Measurements from ENCODE around the gene RIOX2.
A peak's percentile ranks its signal among the peaks of the same experiment; 100 is the strongest.

Gene RIOX2

DNA sequence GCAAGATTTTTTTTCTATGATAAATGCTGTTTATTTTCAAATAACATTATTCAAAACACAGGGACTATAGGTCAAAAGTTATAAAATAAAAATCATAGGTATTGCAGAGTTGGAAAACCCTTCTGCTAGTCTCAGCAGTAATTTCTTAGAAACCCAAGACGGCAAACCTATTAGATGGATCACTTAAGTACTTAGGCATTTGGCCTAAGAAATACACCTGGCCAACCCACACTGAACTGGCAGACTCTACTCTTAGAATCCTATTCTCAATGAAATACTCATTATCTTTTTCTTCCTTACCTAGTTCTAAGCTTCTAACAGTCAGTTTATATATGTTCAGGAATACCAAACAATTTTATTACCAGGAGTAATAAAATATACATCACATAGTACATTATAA is 30.5 kb upstream of the RIOX2 start:
- H2AFZ ChIP-seq (ENCODE audit: low read depth), result 0 out of 2 replicates have a peak overlapping the region, but pooled peaks have one; percentile 97
- H3K4me1 ChIP-seq (ENCODE audit: low read depth, poor library complexity, severe bottlenecking), result peaks cover 31% of the 10 kb centered on the region
- H3K79me2 ChIP-seq (ENCODE audit: insufficient read depth, low read depth), result no peaks in the 10 kb centered on the region
- no peaks in the 10 kb centered on the region for H3K36me3 ChIP-seq (ENCODE audit: insufficient read depth)
- H3K4me2 ChIP-seq, result peak overlapping the region; percentile 69
- H3K4me3 ChIP-seq (IDR thresholded peaks at IDR 0.05; ENCODE audit: insufficient read depth, low read depth, low read length), result no peak overlapping the region
- H4K20me1 ChIP-seq (ENCODE audit: insufficient read depth), result no peaks in the 10 kb centered on the region
- H3K9ac ChIP-seq, result no peak overlapping the region
- TF ChIP-seq, protein P1, sequence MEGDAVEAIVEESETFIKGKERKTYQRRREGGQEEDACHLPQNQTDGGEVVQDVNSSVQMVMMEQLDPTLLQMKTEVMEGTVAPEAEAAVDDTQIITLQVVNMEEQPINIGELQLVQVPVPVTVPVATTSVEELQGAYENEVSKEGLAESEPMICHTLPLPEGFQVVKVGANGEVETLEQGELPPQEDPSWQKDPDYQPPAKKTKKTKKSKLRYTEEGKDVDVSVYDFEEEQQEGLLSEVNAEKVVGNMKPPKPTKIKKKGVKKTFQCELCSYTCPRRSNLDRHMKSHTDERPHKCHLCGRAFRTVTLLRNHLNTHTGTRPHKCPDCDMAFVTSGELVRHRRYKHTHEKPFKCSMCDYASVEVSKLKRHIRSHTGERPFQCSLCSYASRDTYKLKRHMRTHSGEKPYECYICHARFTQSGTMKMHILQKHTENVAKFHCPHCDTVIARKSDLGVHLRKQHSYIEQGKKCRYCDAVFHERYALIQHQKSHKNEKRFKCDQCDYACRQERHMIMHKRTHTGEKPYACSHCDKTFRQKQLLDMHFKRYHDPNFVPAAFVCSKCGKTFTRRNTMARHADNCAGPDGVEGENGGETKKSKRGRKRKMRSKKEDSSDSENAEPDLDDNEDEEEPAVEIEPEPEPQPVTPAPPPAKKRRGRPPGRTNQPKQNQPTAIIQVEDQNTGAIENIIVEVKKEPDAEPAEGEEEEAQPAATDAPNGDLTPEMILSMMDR (conservative IDR thresholded peaks at IDR 0.05; ENCODE audit: low read depth, low read length), result no peak
- no peaks in the 10 kb centered on the region for H3K27me3 ChIP-seq (ENCODE audit: insufficient read depth, low read depth)
- peak overlapping the region; percentile 53 for H3K27ac ChIP-seq

DNA sequence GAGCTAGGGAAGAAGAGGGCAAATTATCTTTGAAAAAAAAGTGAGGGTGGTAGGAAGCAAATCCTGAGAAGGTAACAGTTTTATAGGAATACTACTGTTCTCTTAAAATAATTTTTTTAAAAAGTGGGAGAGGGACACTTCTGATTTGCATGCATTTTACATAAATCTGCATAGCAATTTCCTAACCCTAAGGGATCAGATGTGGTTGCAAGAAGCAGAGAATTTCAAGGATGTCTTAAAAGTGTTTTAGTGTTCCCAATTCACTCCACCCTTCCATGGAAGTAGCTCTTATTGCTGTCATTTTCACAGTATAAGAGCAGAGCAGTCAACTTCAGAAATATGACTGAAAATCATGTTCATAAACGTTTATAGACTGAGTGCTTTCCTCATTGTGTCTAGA is 27.8 kb upstream of the RIOX2 start:
- Histone ChIP-seq H3K9ac (no peak overlapping the region), H3K27me3 (ENCODE audit: insufficient read depth, low read depth) (no peaks in the 10 kb centered on the region), H3K36me3 (ENCODE audit: insufficient read depth) (no peaks in the 10 kb centered on the region), H3K4me2 (no peak overlapping the region), H3K79me2 (ENCODE audit: insufficient read depth, low read depth) (no peaks in the 10 kb centered on the region), H3K27ac (no peak overlapping the region), H3K4me3 (IDR thresholded peaks at IDR 0.05; ENCODE audit: insufficient read depth, low read depth, low read length) (no peak overlapping the region), H4K20me1 (ENCODE audit: insufficient read depth) (no peaks in the 10 kb centered on the region), H3K4me1 (ENCODE audit: low read depth, poor library complexity, severe bottlenecking) (peaks cover 31% of the 10 kb centered on the region), H2AFZ (ENCODE audit: low read depth) (no peak overlapping the region)
- TF ChIP-seq, protein P1 (conservative IDR thresholded peaks at IDR 0.05; ENCODE audit: low read depth, low read length), result no peak

DNA sequence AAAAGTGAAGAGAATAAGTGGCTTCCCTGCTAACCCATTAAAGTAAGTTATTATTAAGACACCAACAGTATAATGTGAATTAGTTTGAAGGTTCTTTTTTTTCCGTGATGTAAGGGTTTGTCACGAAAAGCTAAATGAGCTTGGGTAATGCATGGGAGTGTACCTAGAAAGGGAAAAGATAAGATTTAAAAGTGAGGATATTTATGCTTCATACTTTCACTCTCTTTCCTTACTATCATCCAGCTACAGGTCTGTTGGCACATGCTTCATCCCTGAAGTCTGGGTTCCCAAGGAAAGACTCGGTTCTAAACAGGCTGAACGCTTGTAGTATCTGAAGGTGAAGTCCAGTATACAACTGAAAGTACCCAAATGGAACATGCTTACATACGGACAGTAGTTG is 26.9 kb upstream of the RIOX2 start:
- Histone ChIP-seq H3K4me3 (IDR thresholded peaks at IDR 0.05; ENCODE audit: insufficient read depth, low read depth, low read length) (no peak overlapping the region), H3K27me3 (ENCODE audit: insufficient read depth, low read depth) (no peaks in the 10 kb centered on the region), H4K20me1 (ENCODE audit: insufficient read depth) (no peaks in the 10 kb centered on the region), H3K36me3 (ENCODE audit: insufficient read depth) (no peaks in the 10 kb centered on the region), H2AFZ (ENCODE audit: low read depth) (no peak overlapping the region), H3K4me1 (ENCODE audit: low read depth, poor library complexity, severe bottlenecking) (peaks cover 25% of the 10 kb centered on the region), H3K27ac (no peak overlapping the region), H3K9ac (no peak overlapping the region), H3K4me2 (no peak overlapping the region), H3K79me2 (ENCODE audit: insufficient read depth, low read depth) (no peaks in the 10 kb centered on the region)
- TF ChIP-seq, protein P1 (conservative IDR thresholded peaks at IDR 0.05; ENCODE audit: low read depth, low read length), result no peak

DNA sequence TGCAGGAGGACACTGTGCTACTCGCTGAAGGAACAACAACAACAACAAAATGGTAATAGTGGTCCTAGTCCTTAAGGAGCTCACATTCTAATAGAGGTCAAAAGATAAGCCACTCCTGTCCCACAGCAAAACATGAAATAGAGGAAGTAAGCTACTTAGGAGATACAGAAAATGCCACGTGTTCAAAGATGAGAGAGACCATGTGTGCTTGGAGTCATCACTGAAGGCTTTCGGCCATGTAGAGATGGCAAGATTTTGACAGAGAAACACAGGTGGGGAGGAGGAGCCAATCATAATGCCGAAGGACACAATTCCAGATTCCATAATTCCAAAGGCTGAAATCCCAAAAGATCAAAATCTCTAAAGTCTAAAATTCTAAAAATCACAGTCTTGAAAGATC is 24.8 kb upstream of the RIOX2 start:
- H3K79me2 ChIP-seq (ENCODE audit: insufficient read depth, low read depth), result no peaks in the 10 kb centered on the region
- no peak overlapping the region for H3K9ac ChIP-seq
- no peaks in the 10 kb centered on the region for H3K36me3 ChIP-seq (ENCODE audit: insufficient read depth)
- H4K20me1 ChIP-seq (ENCODE audit: insufficient read depth), result no peaks in the 10 kb centered on the region
- no peak overlapping the region for H3K4me3 ChIP-seq (IDR thresholded peaks at IDR 0.05; ENCODE audit: insufficient read depth, low read depth, low read length)
- H3K27me3 ChIP-seq (ENCODE audit: insufficient read depth, low read depth), result no peaks in the 10 kb centered on the region
- H3K4me2 ChIP-seq, result no peak overlapping the region
- H2AFZ ChIP-seq (ENCODE audit: low read depth), result no peak overlapping the region
- TF ChIP-seq, protein P1 (conservative IDR thresholded peaks at IDR 0.05; ENCODE audit: low read depth, low read length), result no peak
- peaks cover 4% of the 10 kb centered on the region for H3K4me1 ChIP-seq (ENCODE audit: low read depth, poor library complexity, severe bottlenecking)
- H3K27ac ChIP-seq, result no peak overlapping the region
